ENCODE measurements around the gene COX15. TPM values are rescaled to one million over a fixed set of nuclear protein-coding genes. Genes with fewer than 3 reads are reported as not detected.

The COX15 gene
- total RNA-seq, 1 experiment from 2014 or later = 34.2 TPM

DNA sequence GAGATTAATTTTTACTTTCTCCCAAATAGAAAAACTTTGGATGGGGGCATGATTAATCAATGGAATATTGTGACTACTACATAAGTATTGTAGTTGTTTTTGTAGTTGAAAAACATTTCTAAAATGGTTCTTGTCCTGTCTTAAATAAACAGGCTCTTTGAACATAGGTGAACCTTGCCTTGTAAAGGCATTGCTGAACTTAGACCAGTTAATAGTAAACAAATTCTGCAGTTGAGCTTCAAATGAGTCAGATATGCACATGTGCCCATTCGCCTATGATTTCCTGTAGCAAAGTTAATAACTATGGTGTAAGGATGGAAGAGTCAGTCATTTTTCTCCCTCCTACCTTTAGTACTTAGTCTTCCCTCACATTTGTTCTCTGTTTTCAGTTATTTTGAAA lies 22.7 kb upstream of the COX15 start:
- Histone ChIP-seq H2BK120ac (ENCODE audit: low read depth, low read length, poor library complexity, severe bottlenecking) (no peak overlapping the region), H3K79me2 (ENCODE audit: insufficient read depth, low read length) (no peaks in the 10 kb centered on the region), H3K79me1 (ENCODE audit: insufficient read depth, low read depth, low read length, poor library complexity, severe bottlenecking) (no peaks in the 10 kb centered on the region), H2BK5ac (ENCODE audit: insufficient read length, low read length) (no peak overlapping the region), H2AFZ (ENCODE audit: low read length) (no peak overlapping the region), H3T11ph (ENCODE audit: low read length) (no peak overlapping the region), H3K27ac (ENCODE audit: insufficient read length, low read depth, low read length) (no peak overlapping the region), H2BK20ac (ENCODE audit: low read depth, low read length, poor library complexity, severe bottlenecking) (no peak overlapping the region), H3K23me2 (ENCODE audit: insufficient read length, low read depth, low read length, poor library complexity, severe bottlenecking) (no peaks in the 10 kb centered on the region), H3K4me1 (ENCODE audit: insufficient read depth, low read length) (no peaks in the 10 kb centered on the region), H2AK5ac (ENCODE audit: insufficient read length, low read length) (no peak overlapping the region), H2BK15ac (ENCODE audit: low read depth, low read length) (no peak overlapping the region), H3K27me3 (ENCODE audit: insufficient read depth, low read length) (no peaks in the 10 kb centered on the region), H4K5ac (ENCODE audit: insufficient read length, low read depth, low read length) (no peak overlapping the region), H3K4me2 (ENCODE audit: insufficient read depth, insufficient read length, low read length) (no peak overlapping the region), H3K4ac (ENCODE audit: low read depth, low read length) (no peak overlapping the region), H4K8ac (replicated peaks; ENCODE audit: insufficient read length, low read depth, low read length) (no peak overlapping the region), H3K9me3 (ENCODE audit: control insufficient read depth, low read depth, low read length) (no peaks in the 10 kb centered on the region), H3K18ac (ENCODE audit: insufficient read length, low read depth, low read length) (no peak overlapping the region), H3K14ac (ENCODE audit: insufficient read depth, low read length) (no peak overlapping the region), H3K56ac (ENCODE audit: insufficient read length, low read depth, low read length) (no peak overlapping the region), H4K20me1 (ENCODE audit: control insufficient read depth, insufficient read depth, insufficient read length) (no peaks in the 10 kb centered on the region), H2BK12ac (ENCODE audit: insufficient read length, low read depth, low read length) (no peak overlapping the region), H4K91ac (ENCODE audit: insufficient read length, low read depth, low read length) (no peak overlapping the region), H3K23ac (ENCODE audit: insufficient read length, low read depth, low read length) (no peak overlapping the region), H3K9ac (ENCODE audit: extremely low read depth, insufficient read length, low read length) (no peak overlapping the region)
- peaks cover 7 to 70% (median 68%) of the 10 kb centered on the region in 3 experiments; a peak in 6 of 7 replicates for H3K36me3 Mint-ChIP-seq (ENCODE audit: insufficient read depth in 1 of 3, low read depth in 3 of 3)
- no peak overlapping the region for H3K4me3 Mint-ChIP-seq
- H3K4me1 Mint-ChIP-seq = no peaks in the 10 kb centered on the region
- WGBS (ENCODE audit: extremely low coverage, insufficient read length, low lambda C conversion rate) = no CpG with 5 or more reads among the region's 1 CpG
- no peaks in the 10 kb centered on the region for H3K9me3 Mint-ChIP-seq
- TF ChIP-seq, protein P1, sequence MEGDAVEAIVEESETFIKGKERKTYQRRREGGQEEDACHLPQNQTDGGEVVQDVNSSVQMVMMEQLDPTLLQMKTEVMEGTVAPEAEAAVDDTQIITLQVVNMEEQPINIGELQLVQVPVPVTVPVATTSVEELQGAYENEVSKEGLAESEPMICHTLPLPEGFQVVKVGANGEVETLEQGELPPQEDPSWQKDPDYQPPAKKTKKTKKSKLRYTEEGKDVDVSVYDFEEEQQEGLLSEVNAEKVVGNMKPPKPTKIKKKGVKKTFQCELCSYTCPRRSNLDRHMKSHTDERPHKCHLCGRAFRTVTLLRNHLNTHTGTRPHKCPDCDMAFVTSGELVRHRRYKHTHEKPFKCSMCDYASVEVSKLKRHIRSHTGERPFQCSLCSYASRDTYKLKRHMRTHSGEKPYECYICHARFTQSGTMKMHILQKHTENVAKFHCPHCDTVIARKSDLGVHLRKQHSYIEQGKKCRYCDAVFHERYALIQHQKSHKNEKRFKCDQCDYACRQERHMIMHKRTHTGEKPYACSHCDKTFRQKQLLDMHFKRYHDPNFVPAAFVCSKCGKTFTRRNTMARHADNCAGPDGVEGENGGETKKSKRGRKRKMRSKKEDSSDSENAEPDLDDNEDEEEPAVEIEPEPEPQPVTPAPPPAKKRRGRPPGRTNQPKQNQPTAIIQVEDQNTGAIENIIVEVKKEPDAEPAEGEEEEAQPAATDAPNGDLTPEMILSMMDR (conservative IDR thresholded peaks at IDR 0.05) = no peak
- no peak for DNase-seq
- H3K27ac Mint-ChIP-seq = no peak overlapping the region
- no peaks in the 10 kb centered on the region for H3K27me3 Mint-ChIP-seq (ENCODE audit: low read depth)
